ENCODE measurements around the gene BCAS3. TPM values are rescaled to one million over a fixed set of nuclear protein-coding genes. Genes with fewer than 3 reads are reported as not detected.
A peak's percentile ranks its signal among the peaks of the same experiment; 100 is the strongest.

The BCAS3 gene
- total and polyA plus RNA-seq, 2 donors (not counting 1 experiment from before 2014, with no cell fraction given), result 13.9 to 73.4 TPM

GRCh38 chr17:60724647-60725046 is 47.0 kb downstream of the BCAS3 start:
- Mint-ChIP-seq H3K4me3 (no peak overlapping the region), H3K27ac (peak overlapping the region; percentile 65), H3K4me1 (peaks cover 13% of the 10 kb centered on the region), H3K27me3 (no peaks in the 10 kb centered on the region), H3K9me3 (ENCODE audit: insufficient read depth) (no peaks in the 10 kb centered on the region)
- peak; percentile 87 for ATAC-seq (ENCODE audit: low read depth)
- Histone ChIP-seq H3K4me3 (ENCODE audit: control extremely low read depth in 1 of 5, extremely low read depth in 1 of 5, insufficient read depth in 1 of 5, low read depth in 2 of 5, low read length in 4 of 5) (no peak overlapping the region), H4K20me1 (ENCODE audit: control insufficient read depth, insufficient read depth, low read length, poor library complexity, severe bottlenecking) (no peaks in the 10 kb centered on the region), H3K27me3 (replicated peaks in 1 of 4; ENCODE audit: control extremely low read depth in 1 of 4, control insufficient read depth in 3 of 4, insufficient read depth in 4 of 4, low read length in 3 of 4) (no peaks in the 10 kb centered on the region), H3K9me3 (ENCODE audit: control extremely low read depth in 1 of 3, control insufficient read depth in 2 of 3, insufficient read depth in 1 of 3, low read length in 2 of 3) (peaks cover 0 to 9% (median 0%) of the 10 kb centered on the region in 3 donors), H3K4me2 (replicated peaks; ENCODE audit: low read depth, low read length, poor library complexity, severe bottlenecking) (no peak overlapping the region), H3K79me2 (ENCODE audit: control insufficient read depth, insufficient read depth, low read length) (peaks cover 4% of the 10 kb centered on the region), H3K4me1 (ENCODE audit: control insufficient read depth in 2 of 2, insufficient read depth in 2 of 2, low read length in 2 of 2) (peaks cover 3 to 11% of the 10 kb centered on the region in 2 donors), H3K27ac (ENCODE audit: low read length in 2 of 2) (no peak overlapping the region), H3K9ac (ENCODE audit: low read length) (no peak overlapping the region), H2AFZ (ENCODE audit: insufficient read depth, low read depth, low read length, poor library complexity, severe bottlenecking) (no peak overlapping the region), H3K36me3 (replicated peaks in 1 of 2; ENCODE audit: control extremely low read depth in 1 of 2, control insufficient read depth in 1 of 2, extremely low read depth in 1 of 2, insufficient read depth in 2 of 2, low read length in 1 of 2) (no peaks in the 10 kb centered on the region)
- intact Hi-C loops (cut with micrococcal nuclease), result loop anchor here (5.0 kb wide), 1 partner anchor 688 kb away; no protein-coding TSS in a partner anchor
- ChIA-PET CTCF (interaction anchor here (0.6 to 1.1 kb wide), 4 partner anchors 18 to 689 kb away, joined by 3 to 4 read pairs (median 3); no protein-coding TSS in a partner anchor), POLR2A (interaction anchor here (0.5 to 0.6 kb wide), 2 partner anchors 235 to 809 kb away, joined by 3 read pairs; no protein-coding TSS in a partner anchor)
- TF ChIP-seq CTCF (IDR thresholded peaks at IDR 0.05), result no peak
- TF ChIP-seq EZH2 (IDR thresholded peaks at IDR 0.05; ENCODE audit: borderline replicate concordance, insufficient read depth, low read depth, low read length, poor library complexity, severe bottlenecking), result no peak
- DNase-seq, result peak; percentile 31

DNA sequence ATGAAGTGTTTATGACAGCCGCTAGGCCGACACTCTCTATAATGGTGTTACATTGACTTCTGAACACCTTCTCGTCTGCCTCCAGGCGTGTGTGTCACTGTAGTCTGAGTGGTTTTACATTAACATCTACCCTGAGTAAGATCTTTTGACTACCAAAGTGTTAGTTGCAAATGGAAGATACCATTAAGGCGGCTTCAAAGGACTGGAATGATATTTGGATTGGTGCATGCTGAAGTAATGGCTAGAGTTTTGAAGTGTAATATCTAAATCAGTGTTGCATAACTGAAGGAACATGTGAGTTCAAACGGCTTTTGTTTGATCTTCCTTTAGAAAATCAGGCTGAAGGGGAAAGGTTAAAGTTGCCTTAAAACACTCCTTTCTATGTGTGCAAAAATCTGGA is 52.2 kb downstream of the BCAS3 start:
- CTCF ChIA-PET, result interaction anchor here (1.2 kb wide), 1 partner anchor 9 kb away, joined by 5 read pairs; no protein-coding TSS in a partner anchor
- peaks cover under 1 to 1% of the 10 kb centered on the region in 2 donors for H3K4me1 ChIP-seq (ENCODE audit: control insufficient read depth in 2 of 2, insufficient read depth in 2 of 2, low read length in 2 of 2)
- peaks cover 16% of the 10 kb centered on the region for H3K4me1 Mint-ChIP-seq
- DNase-seq (no peak), ATAC-seq (ENCODE audit: low read depth) (no peak)
- POLR2A ChIA-PET, result no interaction called here
- no peaks in the 10 kb centered on the region for H4K20me1 ChIP-seq (ENCODE audit: control insufficient read depth, insufficient read depth, low read length, poor library complexity, severe bottlenecking)
- intact Hi-C loops (cut with micrococcal nuclease), result no loop called here
- no peak overlapping the region for H3K27ac Mint-ChIP-seq
- no peaks in the 10 kb centered on the region for H3K9me3 Mint-ChIP-seq (ENCODE audit: insufficient read depth)
- no peak overlapping the region for H2AFZ ChIP-seq (ENCODE audit: insufficient read depth, low read depth, low read length, poor library complexity, severe bottlenecking)
- H3K27ac ChIP-seq (ENCODE audit: low read length in 2 of 2), result no peak overlapping the region
- H3K27me3 ChIP-seq (replicated peaks in 1 of 4; ENCODE audit: control extremely low read depth in 1 of 4, control insufficient read depth in 3 of 4, insufficient read depth in 4 of 4, low read length in 3 of 4), result no peaks in the 10 kb centered on the region
- H3K9me3 ChIP-seq (ENCODE audit: control extremely low read depth in 1 of 3, control insufficient read depth in 2 of 3, insufficient read depth in 1 of 3, low read length in 2 of 3), result peaks cover 0 to 1% (median 0%) of the 10 kb centered on the region in 3 donors
- no peaks in the 10 kb centered on the region for H3K36me3 ChIP-seq (replicated peaks in 1 of 2; ENCODE audit: control extremely low read depth in 1 of 2, control insufficient read depth in 1 of 2, extremely low read depth in 1 of 2, insufficient read depth in 2 of 2, low read length in 1 of 2)
- no peak overlapping the region for H3K4me2 ChIP-seq (replicated peaks; ENCODE audit: low read depth, low read length, poor library complexity, severe bottlenecking)
- H3K4me3 Mint-ChIP-seq, result no peak overlapping the region
- no peaks in the 10 kb centered on the region for H3K79me2 ChIP-seq (ENCODE audit: control insufficient read depth, insufficient read depth, low read length)
- WGBS (ENCODE audit: insufficient coverage), result 100% methylated on average over 1 of the region's 6 CpGs
- H3K27me3 Mint-ChIP-seq, result no peaks in the 10 kb centered on the region
- TF ChIP-seq CTCF (IDR thresholded peaks at IDR 0.05) (no peak), EZH2 (IDR thresholded peaks at IDR 0.05; ENCODE audit: borderline replicate concordance, insufficient read depth, low read depth, low read length, poor library complexity, severe bottlenecking) (no peak)
- H3K4me3 ChIP-seq (ENCODE audit: control extremely low read depth in 1 of 5, extremely low read depth in 1 of 5, insufficient read depth in 1 of 5, low read depth in 2 of 5, low read length in 4 of 5), result no peak overlapping the region
- no peak overlapping the region for H3K9ac ChIP-seq (ENCODE audit: low read length)
